Measurements from ENCODE around the gene SLC9B2.

DNA sequence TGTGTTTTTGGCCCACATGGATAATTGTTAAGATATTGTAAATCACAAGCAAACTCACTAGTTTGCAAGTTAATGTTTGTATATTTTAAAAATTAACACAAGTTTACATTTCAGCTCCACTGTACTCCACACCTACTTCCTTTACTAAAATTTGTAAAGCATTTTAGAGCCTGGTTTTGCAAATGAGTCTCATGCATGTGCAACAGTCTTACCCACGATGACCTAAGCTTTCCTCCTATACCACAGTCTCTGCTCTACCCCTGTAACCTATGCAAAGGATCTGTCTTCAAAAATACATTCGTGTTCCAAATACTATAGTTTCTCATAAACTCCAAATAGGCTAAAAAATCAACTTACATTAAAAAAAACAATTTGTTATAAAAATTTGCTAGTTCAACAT lies 12.9 kb upstream of the SLC9B2 start:
- TF ChIP-seq, protein P1, sequence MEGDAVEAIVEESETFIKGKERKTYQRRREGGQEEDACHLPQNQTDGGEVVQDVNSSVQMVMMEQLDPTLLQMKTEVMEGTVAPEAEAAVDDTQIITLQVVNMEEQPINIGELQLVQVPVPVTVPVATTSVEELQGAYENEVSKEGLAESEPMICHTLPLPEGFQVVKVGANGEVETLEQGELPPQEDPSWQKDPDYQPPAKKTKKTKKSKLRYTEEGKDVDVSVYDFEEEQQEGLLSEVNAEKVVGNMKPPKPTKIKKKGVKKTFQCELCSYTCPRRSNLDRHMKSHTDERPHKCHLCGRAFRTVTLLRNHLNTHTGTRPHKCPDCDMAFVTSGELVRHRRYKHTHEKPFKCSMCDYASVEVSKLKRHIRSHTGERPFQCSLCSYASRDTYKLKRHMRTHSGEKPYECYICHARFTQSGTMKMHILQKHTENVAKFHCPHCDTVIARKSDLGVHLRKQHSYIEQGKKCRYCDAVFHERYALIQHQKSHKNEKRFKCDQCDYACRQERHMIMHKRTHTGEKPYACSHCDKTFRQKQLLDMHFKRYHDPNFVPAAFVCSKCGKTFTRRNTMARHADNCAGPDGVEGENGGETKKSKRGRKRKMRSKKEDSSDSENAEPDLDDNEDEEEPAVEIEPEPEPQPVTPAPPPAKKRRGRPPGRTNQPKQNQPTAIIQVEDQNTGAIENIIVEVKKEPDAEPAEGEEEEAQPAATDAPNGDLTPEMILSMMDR (IDR thresholded peaks at IDR 0.05) = no peak
- TF ChIP-seq POLR2AphosphoS5 (IDR thresholded peaks at IDR 0.05; ENCODE audit: insufficient read depth in 1 of 2, low read depth in 1 of 2) = no peak

Data from vagina (tissue), 2 donors.